SH-SY5Y (cell line): ENCODE results near the gene IL22RA1.

Source experiments
- GATA2 ChIP-seq: IDR thresholded peaks from 2 replicates; pipeline ENCODE4 v1.6.1; 2011; ENCODE audit warnings: mild to moderate bottlenecking, low read depth, low read length
- GATA3 ChIP-seq: IDR thresholded peaks from 2 replicates; pipeline ENCODE4 v1.6.1; 2011; ENCODE audit warnings: low read depth, mild to moderate bottlenecking, low read length, moderate library complexity

- TF ChIP-seq GATA3, result no peak
- TF ChIP-seq GATA2, result no peak
These were observed 39.1 kb upstream of the IL22RA1 start for GRCh38 chr1:24182061-24182460.
